ENCODE results near the gene SCNN1G. TPM values are rescaled to one million over a fixed set of nuclear protein-coding genes. Genes with fewer than 3 reads are reported as not detected.

SCNN1G gene
- total RNA-seq (not detected), polyA plus RNA-seq (not detected)

GRCh38 chr16:23182679-23183542 is at the start of gene SCNN1G:
Gene SCNN1G (plus strand): TSS chr16:23182745. CDS start chr16:23186272, 3,527 bp downstream.
- no peak for DNase-seq (ENCODE audit: low spot score)
- H3K27me3 ChIP-seq (ENCODE audit: control insufficient read depth in 4 of 4, insufficient read depth in 4 of 4, low read length in 3 of 4): peaks cover 2 to 13% (median 7%) of the 10 kb centered on the region in 4 donors
- peak within 1 kb of the TSS in 1 of 3 donors; percentile 38 for H3K4me3 ChIP-seq (ENCODE audit: low read depth in 1 of 3, low read length in 3 of 3)
- H3K9ac ChIP-seq (ENCODE audit: low read depth in 1 of 2, low read length in 2 of 2): no peak within 1 kb of the TSS
- 4% methylated on average over 71 of the region's 71 CpGs for WGBS
- no peak within 1 kb of the TSS for H3K27ac ChIP-seq (ENCODE audit: low read depth in 1 of 2, low read length in 2 of 2)
- H3K9me3 ChIP-seq (ENCODE audit: control insufficient read depth in 4 of 4, low read length in 3 of 4): no peaks in the 10 kb centered on the region
- H3K4me1 ChIP-seq (ENCODE audit: control insufficient read depth in 4 of 4, insufficient read depth in 4 of 4, low read length in 3 of 4): peaks cover 0 to 11% (median 7%) of the 10 kb centered on the region in 4 donors
- no peaks in the 10 kb centered on the region for H3K36me3 ChIP-seq (ENCODE audit: control insufficient read depth in 4 of 4, insufficient read depth in 3 of 4, low read depth in 1 of 4, low read length in 3 of 4)
- TF ChIP-seq, protein P1, sequence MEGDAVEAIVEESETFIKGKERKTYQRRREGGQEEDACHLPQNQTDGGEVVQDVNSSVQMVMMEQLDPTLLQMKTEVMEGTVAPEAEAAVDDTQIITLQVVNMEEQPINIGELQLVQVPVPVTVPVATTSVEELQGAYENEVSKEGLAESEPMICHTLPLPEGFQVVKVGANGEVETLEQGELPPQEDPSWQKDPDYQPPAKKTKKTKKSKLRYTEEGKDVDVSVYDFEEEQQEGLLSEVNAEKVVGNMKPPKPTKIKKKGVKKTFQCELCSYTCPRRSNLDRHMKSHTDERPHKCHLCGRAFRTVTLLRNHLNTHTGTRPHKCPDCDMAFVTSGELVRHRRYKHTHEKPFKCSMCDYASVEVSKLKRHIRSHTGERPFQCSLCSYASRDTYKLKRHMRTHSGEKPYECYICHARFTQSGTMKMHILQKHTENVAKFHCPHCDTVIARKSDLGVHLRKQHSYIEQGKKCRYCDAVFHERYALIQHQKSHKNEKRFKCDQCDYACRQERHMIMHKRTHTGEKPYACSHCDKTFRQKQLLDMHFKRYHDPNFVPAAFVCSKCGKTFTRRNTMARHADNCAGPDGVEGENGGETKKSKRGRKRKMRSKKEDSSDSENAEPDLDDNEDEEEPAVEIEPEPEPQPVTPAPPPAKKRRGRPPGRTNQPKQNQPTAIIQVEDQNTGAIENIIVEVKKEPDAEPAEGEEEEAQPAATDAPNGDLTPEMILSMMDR (IDR thresholded peaks at IDR 0.05; ENCODE audit: low read depth, low read length, missing input control): no peak
- TF ChIP-seq, protein P2, sequence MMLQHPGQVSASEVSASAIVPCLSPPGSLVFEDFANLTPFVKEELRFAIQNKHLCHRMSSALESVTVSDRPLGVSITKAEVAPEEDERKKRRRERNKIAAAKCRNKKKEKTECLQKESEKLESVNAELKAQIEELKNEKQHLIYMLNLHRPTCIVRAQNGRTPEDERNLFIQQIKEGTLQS (IDR thresholded peaks at IDR 0.05): no peak
- TF ChIP-seq FOXA2 (IDR thresholded peaks at IDR 0.05) (no peak), NR2F2 (IDR thresholded peaks at IDR 0.05) (no peak), RXRA (IDR thresholded peaks at IDR 0.05) (no peak), GABPA (IDR thresholded peaks at IDR 0.05 in 1 of 2, conservative IDR thresholded peaks at IDR 0.05 in 1 of 2) (no peak), YY1 (IDR thresholded peaks at IDR 0.05) (no peak), JUND (IDR thresholded peaks at IDR 0.05) (no peak)
- TF ChIP-seq, protein P3, sequence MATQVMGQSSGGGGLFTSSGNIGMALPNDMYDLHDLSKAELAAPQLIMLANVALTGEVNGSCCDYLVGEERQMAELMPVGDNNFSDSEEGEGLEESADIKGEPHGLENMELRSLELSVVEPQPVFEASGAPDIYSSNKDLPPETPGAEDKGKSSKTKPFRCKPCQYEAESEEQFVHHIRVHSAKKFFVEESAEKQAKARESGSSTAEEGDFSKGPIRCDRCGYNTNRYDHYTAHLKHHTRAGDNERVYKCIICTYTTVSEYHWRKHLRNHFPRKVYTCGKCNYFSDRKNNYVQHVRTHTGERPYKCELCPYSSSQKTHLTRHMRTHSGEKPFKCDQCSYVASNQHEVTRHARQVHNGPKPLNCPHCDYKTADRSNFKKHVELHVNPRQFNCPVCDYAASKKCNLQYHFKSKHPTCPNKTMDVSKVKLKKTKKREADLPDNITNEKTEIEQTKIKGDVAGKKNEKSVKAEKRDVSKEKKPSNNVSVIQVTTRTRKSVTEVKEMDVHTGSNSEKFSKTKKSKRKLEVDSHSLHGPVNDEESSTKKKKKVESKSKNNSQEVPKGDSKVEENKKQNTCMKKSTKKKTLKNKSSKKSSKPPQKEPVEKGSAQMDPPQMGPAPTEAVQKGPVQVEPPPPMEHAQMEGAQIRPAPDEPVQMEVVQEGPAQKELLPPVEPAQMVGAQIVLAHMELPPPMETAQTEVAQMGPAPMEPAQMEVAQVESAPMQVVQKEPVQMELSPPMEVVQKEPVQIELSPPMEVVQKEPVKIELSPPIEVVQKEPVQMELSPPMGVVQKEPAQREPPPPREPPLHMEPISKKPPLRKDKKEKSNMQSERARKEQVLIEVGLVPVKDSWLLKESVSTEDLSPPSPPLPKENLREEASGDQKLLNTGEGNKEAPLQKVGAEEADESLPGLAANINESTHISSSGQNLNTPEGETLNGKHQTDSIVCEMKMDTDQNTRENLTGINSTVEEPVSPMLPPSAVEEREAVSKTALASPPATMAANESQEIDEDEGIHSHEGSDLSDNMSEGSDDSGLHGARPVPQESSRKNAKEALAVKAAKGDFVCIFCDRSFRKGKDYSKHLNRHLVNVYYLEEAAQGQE (IDR thresholded peaks at IDR 0.05): no peak

GRCh38 chr16:23132775-23133463 is 49.6 kb upstream of the SCNN1G start:
- WGBS: 86% methylated on average over 11 of the region's 11 CpGs
- Histone ChIP-seq H3K36me3 (ENCODE audit: control insufficient read depth in 4 of 4, insufficient read depth in 3 of 4, low read depth in 1 of 4, low read length in 3 of 4) (peaks cover 0 to 5% (median 0%) of the 10 kb centered on the region in 4 donors), H3K4me3 (ENCODE audit: low read depth in 1 of 3, low read length in 3 of 3) (no peak overlapping the region), H3K27me3 (ENCODE audit: control insufficient read depth in 4 of 4, insufficient read depth in 4 of 4, low read length in 3 of 4) (no peaks in the 10 kb centered on the region), H3K27ac (ENCODE audit: low read depth in 1 of 2, low read length in 2 of 2) (no peak overlapping the region), H3K9ac (ENCODE audit: low read depth in 1 of 2, low read length in 2 of 2) (no peak overlapping the region), H3K9me3 (ENCODE audit: control insufficient read depth in 4 of 4, low read length in 3 of 4) (peaks cover 2 to 14% (median 6%) of the 10 kb centered on the region in 4 donors), H3K4me1 (ENCODE audit: control insufficient read depth in 4 of 4, insufficient read depth in 4 of 4, low read length in 3 of 4) (peaks cover 0 to 9% (median 4%) of the 10 kb centered on the region in 4 donors)
- no peak for TF ChIP-seq SP1 (IDR thresholded peaks at IDR 0.05)
- no peak for TF ChIP-seq FOXA1 (IDR thresholded peaks at IDR 0.05)
- TF ChIP-seq ZBTB33 (IDR thresholded peaks at IDR 0.05): no peak
- no peak for TF ChIP-seq YY1 (IDR thresholded peaks at IDR 0.05)
- TF ChIP-seq, protein P3 (IDR thresholded peaks at IDR 0.05): no peak
- TF ChIP-seq, protein P2 (IDR thresholded peaks at IDR 0.05): no peak
- no peak for TF ChIP-seq JUND (IDR thresholded peaks at IDR 0.05)
- no peak for TF ChIP-seq GABPA (IDR thresholded peaks at IDR 0.05 in 1 of 2, conservative IDR thresholded peaks at IDR 0.05 in 1 of 2)
- TF ChIP-seq TAF1 (conservative IDR thresholded peaks at IDR 0.05): no peak
- TF ChIP-seq FOXA2 (IDR thresholded peaks at IDR 0.05): no peak
- no peak for TF ChIP-seq NR2F2 (IDR thresholded peaks at IDR 0.05)
- TF ChIP-seq, protein P4, sequence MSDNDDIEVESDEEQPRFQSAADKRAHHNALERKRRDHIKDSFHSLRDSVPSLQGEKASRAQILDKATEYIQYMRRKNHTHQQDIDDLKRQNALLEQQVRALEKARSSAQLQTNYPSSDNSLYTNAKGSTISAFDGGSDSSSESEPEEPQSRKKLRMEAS (IDR thresholded peaks at IDR 0.05): no peak
- no peak for TF ChIP-seq RXRA (IDR thresholded peaks at IDR 0.05)
- TF ChIP-seq HNF4A (conservative IDR thresholded peaks at IDR 0.05): no peak
- no peak for TF ChIP-seq HNF4G (IDR thresholded peaks at IDR 0.05)
- no peak for DNase-seq (ENCODE audit: low spot score)
